Head of caudate nucleus (tissue), 42 donors: ENCODE data around the gene WNT3.
A peak's percentile ranks its signal among the peaks of the same experiment; 100 is the strongest.
"Not testable (repeated sequence)": the region's sequence is repeated elsewhere in the genome, so short reads cannot be mapped to it uniquely, and the experiment has no call there.

ENCODE experiments used
- DNase-seq, 42 donors: peaks; one replicate each; pipeline versions ENCODE4 v3.0.0 to v3.0.0-alpha.2; 2020 to 2021; ENCODE audit warnings: mixed read lengths in 7 of 42
- intact Hi-C: fragments of 100-400 bp; cut with DNase I; formaldehyde crosslinking; loops from one replicate; pipeline ENCODE4 v1.15.0; 2022

WNT3 gene

DNA sequence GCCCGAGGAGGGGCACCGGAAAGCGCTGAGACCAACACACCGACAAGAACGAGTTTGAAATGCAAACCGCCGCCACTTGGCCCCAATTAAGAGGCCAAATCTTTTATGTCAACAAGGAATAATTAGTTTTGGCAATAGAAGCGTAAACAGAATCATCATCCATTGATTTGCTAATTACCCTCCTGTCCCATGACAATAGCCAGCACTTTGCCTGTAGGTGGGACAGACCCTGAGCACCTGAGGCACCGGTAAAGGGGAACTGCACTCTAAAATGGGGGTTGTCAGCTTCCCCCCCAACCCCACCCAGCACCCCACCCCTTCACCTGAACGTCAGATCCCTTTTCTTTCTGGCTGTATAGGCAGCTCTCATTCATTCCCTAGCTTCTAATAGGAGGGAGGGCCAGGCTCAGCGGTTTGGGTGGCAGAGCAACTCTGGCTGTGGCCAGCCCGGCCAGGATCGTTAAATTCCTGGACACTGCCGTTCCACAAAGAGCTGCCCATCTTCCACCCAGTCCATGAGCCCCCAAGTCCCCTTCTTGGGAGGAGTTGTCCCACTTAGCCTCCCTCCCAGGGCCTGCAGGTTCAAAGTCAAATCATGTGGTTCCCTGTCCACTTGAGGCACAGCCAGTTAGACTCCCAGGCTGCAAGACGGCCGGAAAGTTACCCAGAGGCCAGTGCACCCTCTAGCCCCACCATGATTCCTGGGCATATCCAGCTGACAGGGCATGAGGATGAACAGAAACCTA, 45.8 kb downstream of the WNT3 start:
- DNase-seq, result peak in 2 of 42 donors; percentile 25 to 27
- intact Hi-C loops, result no loop called here

DNA sequence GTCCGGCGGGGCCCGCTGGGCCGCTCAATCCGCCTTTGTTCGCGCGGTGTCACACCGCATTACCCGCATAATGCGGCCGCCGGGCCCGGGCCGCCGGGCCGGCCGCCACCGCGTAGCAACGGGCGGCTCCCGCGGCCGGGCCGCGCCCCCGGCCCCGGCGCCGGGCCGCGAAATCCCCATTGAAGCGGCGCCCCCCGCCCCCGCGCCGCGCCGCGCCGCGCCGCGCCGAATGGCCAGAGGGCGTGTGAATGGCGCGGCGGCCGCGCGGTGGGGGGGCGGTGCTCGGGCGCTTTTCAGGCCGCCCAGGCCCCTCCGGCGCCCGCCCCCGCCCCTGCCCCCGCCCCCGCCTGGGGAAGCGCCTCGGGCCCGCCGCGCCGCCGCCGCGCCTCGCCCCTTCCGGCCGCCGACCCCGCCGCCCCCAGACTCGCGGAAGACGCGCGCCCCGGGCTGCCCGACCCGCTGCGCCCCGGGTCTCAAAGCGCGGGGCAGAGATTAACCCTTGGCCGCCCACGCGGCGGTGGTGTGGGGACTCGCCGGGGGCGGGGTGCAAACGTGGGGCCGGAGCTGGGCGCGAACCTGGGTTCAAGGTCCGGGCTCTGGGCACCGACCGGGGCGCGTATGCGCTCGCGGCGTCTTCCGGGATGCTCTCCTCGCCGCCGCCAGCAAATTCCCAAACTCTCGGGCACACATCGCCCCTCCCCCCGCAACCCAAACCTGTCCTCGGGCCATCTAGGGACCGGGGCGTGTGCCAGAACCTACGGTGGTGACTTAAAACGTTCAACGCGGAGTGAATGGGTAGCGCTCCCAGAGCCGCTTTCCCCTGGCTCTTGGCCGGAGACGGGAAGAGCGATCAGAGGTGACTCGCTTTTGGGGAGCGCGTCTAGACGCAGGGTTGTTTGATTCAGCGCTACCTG, 46.7 kb downstream of the WNT3 start:
- peak in 16 of 42 donors; percentile 9 to 48 (median 25) for DNase-seq
- intact Hi-C loops, result no loop called here

DNA sequence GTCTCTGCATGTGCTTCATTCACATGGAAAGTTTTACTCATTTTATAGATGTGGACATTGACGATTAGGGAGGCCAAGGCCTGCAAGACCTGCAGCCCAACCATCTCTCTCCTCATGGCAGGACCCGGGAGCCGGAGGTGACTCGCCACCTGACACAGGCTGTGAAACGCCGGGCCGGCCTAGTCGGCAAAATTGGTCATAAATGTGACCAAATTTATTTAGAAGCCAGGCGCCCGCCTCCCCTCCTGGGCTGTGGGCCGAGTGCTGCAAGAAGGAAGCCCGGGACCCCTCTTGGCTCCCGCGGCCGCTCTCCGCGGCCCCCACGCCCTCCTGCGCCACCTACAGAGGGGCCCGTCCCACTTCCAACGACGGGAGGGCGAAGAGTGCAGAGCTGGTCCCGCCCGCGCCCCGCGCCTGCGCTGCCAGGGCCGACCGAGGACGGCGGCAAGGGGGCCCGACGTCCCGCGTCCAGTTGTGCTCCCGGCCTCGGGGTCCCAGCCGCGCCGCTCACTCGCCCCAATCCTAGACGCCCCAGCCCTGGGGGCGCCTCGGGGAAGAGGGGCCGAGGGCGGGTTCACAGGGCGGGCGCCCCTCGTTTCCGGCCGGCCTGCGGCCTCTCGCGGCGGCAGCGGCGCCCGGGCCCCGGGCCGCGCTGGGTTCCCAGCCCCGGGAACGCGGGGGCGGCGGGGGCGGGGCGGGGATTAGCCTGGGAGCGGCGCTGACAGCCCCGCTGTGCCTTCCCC, 47.5 kb downstream of the WNT3 start:
- DNase-seq, result peak in 36 of 42 donors; percentile 13 to 70 (median 48)
- intact Hi-C loops, result no loop called here

DNA sequence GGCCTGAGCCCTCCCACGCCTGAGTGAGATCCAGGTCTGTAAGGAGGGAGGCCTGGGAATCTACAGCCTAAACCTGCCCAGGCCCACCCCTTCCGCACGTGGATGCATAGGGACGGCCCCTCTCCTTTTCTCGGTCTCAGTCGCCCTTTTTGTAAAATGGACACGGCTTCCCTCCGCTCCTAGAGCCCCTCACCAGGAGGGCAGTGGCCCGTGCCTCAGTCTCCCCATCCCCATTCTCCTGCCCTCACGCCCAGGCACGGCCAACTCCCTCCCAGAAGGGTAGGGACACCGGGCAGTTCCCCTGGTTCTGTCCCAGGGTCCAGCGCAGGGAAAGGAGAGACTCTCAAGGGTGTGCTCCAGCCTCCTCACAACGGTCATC, 48.1 kb downstream of the WNT3 start:
- intact Hi-C loops, result no loop called here
- DNase-seq, result peak in 6 of 42 donors; percentile 5 to 32 (median 18)

DNA sequence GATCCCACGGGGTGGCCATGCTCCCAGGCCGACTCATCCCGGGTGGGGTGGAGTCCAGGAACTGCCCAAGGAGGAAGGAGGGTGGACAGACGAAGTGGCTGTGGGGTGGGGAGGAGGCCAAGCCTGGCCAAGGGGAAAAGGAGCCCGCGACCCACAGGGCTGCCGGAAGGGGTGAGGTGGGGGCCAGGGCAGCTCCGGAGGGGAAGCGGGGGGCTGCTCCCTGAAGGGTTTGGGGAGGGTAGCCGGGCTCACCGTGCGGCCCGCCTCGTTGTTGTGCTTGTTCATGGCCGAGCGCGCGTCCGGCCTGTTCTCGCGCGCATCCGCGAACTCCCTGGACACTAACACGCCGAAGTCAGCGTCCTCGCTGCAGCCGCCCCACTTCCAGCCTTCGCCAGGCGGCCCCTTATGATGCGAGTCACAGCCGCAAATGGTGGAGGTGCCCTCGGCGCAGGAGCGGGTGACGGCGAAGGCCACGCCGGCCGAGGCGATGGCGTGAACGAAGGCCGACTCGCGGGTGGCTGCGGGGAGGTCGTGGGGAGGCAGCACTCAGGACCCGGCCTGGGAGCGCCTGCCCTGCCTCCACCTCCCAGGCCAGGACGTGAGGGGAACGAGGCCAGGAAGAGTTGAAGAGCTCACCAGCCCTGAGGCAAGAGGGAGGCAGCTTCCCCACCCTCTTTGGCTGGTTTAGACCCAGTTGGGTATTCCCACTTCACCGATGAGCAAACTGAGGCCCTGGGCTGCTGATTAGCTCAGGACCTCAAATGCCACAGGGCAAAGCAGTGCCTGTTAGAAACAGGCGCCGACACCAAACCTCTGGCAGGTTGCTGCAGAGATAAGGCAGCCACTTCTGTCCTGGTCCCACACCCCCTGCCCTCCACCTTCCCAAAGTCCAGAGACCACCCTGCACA, 48.7 kb downstream of the WNT3 start:
- peak in 8 of 42 donors; percentile 8 to 37 (median 16) for DNase-seq
- intact Hi-C loops, result no loop called here

DNA sequence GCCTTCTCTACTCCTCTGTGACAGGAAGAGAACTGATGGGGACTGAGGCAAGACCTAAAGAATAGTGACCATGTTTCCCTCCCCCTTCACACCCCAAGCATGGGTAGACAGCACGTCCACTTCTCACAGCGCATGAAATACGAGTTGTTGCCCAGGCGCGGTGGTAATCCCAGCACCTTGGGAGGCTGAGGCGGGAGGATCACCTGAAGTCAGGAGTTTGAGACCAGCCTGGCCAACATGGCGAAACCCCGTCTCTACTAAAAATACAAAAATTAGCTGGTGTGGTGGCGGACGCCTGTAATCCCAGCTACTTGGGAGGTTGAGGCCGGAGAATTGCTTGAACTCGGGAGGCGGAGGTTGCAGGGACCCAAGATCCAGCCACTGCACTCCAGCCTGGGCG, 49.6 kb downstream of the WNT3 start:
- peak in 6 of 42 donors; percentile 0 to 18 (median 10) for DNase-seq
- intact Hi-C loops, result not testable (repeated sequence)

DNA sequence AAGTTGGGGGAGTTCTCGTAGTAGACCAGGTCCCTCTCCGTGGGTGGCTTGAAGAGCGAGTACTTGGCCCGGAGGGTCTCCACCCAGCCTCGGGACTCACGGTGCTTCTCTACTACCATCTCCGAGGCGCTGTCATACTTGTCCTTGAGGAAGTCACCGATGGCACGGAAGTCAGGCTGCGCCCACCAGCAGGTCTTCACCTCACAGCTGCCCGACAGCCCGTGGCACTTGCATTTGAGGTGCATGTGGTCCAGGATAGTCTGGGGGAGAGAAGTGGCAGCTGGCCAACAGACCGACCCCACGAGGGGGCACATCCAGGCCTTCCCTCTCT, 50.0 kb downstream of the WNT3 start:
- intact Hi-C loops, result no loop called here
- DNase-seq, result peak in 5 of 42 donors; percentile 7 to 28 (median 9)

DNA sequence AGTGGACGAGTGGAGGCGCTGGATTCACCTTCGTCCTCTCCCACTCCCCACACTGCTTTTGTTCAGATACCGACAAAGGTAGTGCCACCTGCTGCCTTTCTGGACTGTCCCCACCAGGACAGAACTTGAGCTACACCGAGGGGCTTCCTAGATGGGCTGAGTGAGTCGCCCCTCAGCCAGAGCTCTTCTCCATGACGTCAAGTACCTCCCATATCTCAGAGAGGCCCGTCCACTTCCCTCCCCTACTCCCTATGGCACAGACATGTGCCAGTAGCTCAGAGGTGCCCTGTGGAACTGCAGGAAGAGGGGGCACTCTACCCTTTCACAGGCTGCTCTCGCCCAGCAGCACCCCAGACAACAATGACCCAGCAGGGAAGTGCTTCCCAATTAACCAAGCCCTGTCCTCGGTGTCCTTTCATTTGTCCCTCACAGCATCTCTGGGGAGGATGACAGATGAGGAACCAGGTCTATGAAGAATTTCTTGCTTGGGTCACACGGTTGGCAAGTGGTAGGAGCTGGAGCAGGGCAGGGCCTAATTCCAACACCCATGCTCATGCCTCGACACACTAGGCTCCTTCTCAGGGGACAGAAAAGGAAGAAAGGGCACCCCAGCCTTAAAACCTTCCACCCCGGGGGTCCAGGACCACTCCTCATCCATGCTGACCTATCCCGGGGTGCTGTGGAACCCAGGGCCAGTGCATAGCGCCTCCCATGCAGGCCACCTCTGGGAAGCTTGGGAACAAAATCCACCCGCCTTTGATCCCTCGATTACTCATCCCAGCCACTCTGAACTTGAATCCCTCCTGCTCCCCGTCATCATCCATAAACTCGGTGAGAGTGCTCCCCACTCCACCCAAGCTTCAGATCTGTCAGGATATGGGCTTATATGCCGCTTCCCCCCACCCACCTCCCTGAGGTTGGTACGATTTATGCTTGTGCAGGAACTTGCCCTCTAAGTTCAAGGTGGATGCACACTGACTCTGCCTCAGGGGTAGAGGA, 51.7 kb downstream of the WNT3 start:
- peak in 7 of 42 donors; percentile 3 to 30 (median 8) for DNase-seq

DNA sequence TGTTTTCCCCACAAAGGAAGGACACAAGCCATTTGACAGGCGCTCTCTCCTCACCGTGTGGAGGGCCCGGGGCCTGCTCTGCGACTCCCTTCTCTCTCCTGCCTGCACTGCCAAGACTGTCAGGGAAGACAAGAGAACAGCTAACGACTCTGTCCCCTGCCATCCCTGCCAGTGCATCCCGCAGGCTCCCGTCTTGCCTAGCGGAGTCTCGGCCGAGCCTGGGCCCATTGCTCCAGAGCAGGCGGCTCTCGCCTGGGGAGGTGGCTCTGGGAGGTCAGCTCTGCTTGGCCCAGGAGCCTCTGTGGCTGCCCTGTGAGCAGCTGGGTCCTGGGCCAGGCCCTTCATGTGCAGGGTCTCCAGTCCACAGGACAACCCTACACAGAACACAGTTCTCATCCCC, 53.0 kb downstream of the WNT3 start:
- DNase-seq, result peak in 2 of 42 donors; percentile 5 to 12
- intact Hi-C loops, result no loop called here

More for the DNA sequence above, 51.7 kb downstream of the WNT3 start:
- intact Hi-C loops, result no loop called here

DNA sequence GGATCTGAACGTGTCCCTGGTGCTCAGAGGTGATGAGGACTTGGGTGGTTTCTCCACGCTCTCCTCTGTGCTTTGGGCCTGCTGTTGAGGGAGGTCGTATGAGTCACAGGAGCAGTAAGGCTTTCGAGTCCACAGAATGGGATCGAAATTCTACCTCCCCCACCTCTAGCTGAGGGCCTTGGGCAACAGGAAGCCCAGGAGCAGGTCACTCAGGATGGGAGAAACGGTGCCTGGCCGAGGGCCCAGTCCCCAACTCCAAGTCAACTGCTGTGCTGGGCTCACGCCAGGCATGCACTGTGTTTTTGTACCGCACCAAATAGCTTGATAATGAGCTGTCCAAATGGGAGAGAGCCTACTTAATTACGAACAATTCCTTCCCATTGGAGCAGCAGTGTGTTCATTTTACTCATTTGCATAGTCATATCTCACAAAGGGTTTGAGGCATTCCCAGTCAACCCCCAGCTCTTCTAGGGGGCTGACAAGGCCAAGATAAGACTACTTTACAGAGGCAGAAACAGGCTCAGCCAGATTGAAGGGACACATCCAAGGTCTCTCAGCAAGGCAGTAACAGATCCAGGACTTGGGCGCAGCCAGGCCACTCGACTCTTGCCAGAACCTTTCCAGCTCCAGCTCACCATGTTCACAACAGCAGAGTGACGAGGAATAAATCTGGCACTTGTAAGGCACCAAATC, 53.6 kb downstream of the WNT3 start:
- intact Hi-C loops, result no loop called here
- peak in 8 of 42 donors; percentile 22 to 66 (median 37) for DNase-seq

DNA sequence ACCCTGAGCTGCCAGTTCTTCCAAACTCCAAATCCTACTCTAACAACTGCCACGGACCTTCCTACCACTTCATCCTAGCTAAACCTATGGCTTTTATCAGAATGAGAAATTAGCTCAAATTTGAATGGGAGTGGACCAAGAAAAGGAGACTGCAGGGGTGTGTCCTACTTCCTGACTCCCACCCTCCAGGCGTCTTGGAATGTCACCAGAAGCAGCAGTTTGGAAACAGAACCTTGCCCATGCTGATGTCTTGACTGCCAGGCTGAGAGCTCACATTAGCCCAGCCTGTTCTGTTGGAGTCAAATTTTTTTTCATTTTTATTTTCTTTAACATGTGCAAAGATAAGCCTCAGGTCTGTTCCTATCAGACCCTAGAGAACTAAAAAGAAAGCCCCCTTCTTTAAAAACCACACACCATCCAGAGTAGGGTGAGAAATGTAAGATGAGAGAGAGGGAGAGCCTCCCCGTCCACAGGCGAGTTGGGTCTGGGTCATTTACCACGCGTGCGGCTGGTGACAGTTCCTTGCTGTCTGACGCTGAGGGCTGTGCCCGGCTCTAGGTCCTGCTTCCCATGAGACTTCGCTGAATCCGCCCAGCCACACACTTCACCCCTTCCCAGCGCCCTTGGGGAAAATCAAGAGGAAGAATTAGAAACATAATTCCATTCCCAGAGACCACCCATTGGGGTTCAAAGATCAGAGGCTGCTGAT, 54.3 kb downstream of the WNT3 start:
- no peak for DNase-seq
- intact Hi-C loops, result no loop called here

DNA sequence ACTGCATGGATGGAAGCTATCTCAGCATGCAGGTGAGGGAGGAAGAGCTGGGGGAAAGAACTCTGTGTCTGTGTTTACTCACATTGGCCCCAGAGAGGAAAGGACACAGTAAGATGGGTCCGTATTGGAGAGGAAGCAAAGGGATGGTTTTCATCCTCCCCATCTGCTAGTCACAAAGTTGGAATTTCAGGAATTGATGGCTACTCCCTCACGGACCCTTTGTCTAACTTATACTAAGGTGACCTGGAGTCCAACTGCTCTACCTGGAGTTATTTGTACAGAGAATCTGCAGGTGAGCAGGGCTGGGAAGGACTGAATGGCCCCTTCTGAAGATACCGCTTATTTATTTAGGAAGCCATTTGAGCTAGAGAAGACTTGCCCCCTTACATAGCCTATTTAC, 55.1 kb downstream of the WNT3 start:
- DNase-seq, result no peak
- intact Hi-C loops, result no loop called here

DNA sequence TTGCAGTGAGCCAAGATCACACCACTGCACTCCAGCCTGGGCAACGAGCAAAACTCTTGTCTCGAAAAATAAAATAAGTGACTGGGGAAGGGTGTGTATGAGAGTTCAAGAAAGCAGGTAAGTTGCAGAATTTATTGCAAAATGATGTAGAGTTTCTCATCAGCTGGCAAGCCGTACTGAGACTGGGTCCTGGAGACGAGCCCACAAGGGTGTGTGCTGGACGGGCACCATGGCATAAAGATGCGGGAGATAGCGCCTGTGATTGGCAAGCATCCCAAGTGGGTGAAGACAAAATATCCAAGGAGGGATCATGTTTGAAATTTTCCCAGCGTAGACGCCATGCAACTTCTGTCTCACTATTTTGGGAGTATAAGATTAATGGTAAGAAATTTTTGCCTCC, 59.4 kb downstream of the WNT3 start:
- intact Hi-C loops, result no loop called here
- DNase-seq, result no peak

DNA sequence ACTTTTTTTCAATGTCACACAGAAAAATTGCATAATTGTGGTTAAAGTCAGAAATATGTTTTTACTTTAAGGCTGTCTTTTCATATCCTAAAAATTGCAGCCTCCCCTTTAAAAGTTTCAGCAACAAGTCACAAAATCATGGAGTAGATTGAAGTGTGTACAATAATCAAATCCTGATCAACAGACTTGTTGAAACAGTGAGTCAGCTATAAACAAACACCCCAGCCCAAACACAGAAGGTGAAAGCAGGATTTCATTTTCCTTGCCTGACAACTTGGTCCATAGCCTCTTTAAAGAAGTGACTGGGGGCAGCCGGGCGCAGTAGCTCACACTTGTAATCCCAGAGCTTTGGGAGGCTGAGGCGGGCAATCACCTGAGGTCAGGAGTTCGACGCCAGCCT, 59.9 kb downstream of the WNT3 start:
- no peak for DNase-seq

DNA sequence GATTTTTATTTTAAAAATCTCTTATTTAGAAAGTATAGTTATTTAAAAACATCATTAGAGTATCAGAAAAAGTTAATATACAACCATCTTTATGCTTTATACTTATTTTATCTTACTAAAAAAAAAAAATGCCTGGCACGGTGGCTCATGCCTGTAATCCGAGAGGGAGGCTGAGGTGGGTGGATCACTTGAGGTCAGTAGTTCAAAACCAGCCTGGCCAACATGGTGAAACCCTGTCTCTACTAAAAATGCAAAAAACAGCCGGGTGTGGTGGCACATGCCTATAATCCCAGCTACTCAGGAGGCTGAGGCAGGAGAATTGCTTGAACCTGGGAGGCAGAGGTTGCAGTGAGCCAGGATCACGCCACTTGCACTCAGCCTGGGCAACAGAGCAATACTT, 60.9 kb downstream of the WNT3 start:
- DNase-seq, intact Hi-C loops: not testable (repeated sequence)

More for the DNA sequence above, 59.9 kb downstream of the WNT3 start:
- intact Hi-C loops, result no loop called here

DNA sequence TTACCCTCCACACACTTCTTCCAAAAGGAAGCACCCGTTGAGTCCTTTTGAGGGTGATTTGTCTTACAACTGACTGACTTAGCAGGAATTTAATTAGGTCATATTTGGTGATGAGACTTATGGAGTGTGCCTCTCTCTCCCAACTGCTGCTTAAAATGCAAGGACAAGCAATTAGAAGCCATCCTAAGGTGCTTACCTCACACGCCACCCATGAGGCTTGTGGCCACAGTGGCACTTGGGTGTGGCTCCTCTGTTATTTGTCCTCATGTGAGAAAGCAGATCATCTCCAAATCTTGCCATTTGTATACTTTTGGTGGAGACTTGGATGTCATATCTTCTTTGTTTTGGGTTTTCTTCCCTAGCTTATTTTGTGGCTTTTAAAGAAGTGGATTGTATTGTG, 61.6 kb downstream of the WNT3 start:
- DNase-seq, result no peak
- intact Hi-C loops, result no loop called here
